DND-41 (cell line): ENCODE results near the gene MVB12B.

Source experiments
- ATAC-seq: fragments of 200-7000 bp; cut with Tn5 transposase; 3 replicates; pipeline ENCODE4 v1.9.1; 2021; ENCODE audit warnings: low read depth; ENCODE audit not compliant: insufficient read depth
- DNase-seq: peaks from one replicate; pipeline ENCODE4 v3.0.0-alpha.2; 2020
- H2AFZ ChIP-seq: 2 replicates; pipeline ENCODE4 v1.6.0; 2012; ENCODE audit warnings: low read depth, low read length
- H3K27ac ChIP-seq: 2 replicates; pipeline ENCODE4 v1.5.1; 2012; ENCODE audit warnings: low read length, inconsistent platforms
- H3K27me3 ChIP-seq: fragments of 200-600 bp; sonication (generic); 2 replicates; pipeline ENCODE4 v1.6.0; 2012; ENCODE audit warnings: low read length, mild to moderate bottlenecking, inconsistent platforms; ENCODE audit not compliant: insufficient read depth, poor library complexity
- H3K36me3 ChIP-seq: 2 replicates; pipeline ENCODE4 v1.5.1; 2012; ENCODE audit warnings: low read length, inconsistent platforms; ENCODE audit not compliant: insufficient read depth
- H3K4me1 ChIP-seq: 2 replicates; pipeline ENCODE4 v1.5.1; 2012; ENCODE audit warnings: mild to moderate bottlenecking, low read length; ENCODE audit not compliant: insufficient read depth
- H3K4me2 ChIP-seq: 2 replicates; pipeline ENCODE4 v1.6.0; 2012; ENCODE audit warnings: mild to moderate bottlenecking, moderate library complexity, low read length, inconsistent platforms; ENCODE audit not compliant: insufficient read depth
- H3K4me3 ChIP-seq, 2 experiments: fragments of 200-600 bp in 1 of 2; shearing (Covaris generic) in 1 of 2; 2 replicates each; pipeline ENCODE4 v1.5.1; 2012 to 2016; ENCODE audit warnings: inconsistent platforms in 2 of 2, low read length in 2 of 2, mild to moderate bottlenecking in 2 of 2, low read depth in 1 of 2, moderate library complexity in 1 of 2
- H3K79me2 ChIP-seq: 2 replicates; pipeline ENCODE4 v1.6.0; 2012; ENCODE audit warnings: low read length, inconsistent platforms; ENCODE audit not compliant: insufficient read depth
- H3K9ac ChIP-seq: 2 replicates; pipeline ENCODE4 v1.6.0; 2012; ENCODE audit warnings: low read depth, mild to moderate bottlenecking, inconsistent platforms, low read length, moderate library complexity
- H3K9me3 ChIP-seq: 2 replicates; pipeline ENCODE4 v1.5.1; 2012; ENCODE audit warnings: low read length, moderate library complexity, mild to moderate bottlenecking, inconsistent platforms; ENCODE audit not compliant: insufficient read depth, severe bottlenecking
- H4K20me1 ChIP-seq: 2 replicates; pipeline ENCODE4 v1.6.0; 2012; ENCODE audit warnings: low read length; ENCODE audit not compliant: insufficient read depth
- CTCF ChIP-seq: IDR thresholded peaks from 2 replicates; pipeline ENCODE4 v1.5.1; 2012; ENCODE audit warnings: borderline replicate concordance, low read length, moderate library complexity, mild to moderate bottlenecking; ENCODE audit not compliant: poor library complexity, severe bottlenecking; ENCODE audit errors: extremely low read depth
- EZH2 ChIP-seq: IDR thresholded peaks from 3 replicates; pipeline ENCODE4 v1.6.1; 2012; ENCODE audit warnings: borderline replicate concordance, low read depth, mild to moderate bottlenecking, moderate library complexity, low read length, inconsistent platforms; ENCODE audit not compliant: severe bottlenecking

Gene MVB12B

GRCh38 chr9:126373241-126373640 is 46.6 kb downstream of the MVB12B start:
- TF ChIP-seq EZH2: no peak
- no peak for TF ChIP-seq CTCF
- DNase-seq: no peak
- no peaks in the 10 kb centered on the region for H3K9me3 ChIP-seq
- no peak overlapping the region for H3K27ac ChIP-seq
- H4K20me1 ChIP-seq: peaks cover 8% of the 10 kb centered on the region; the same call in 1 of the 2 replicates
- no peak overlapping the region for H2AFZ ChIP-seq
- H3K79me2 ChIP-seq: no peaks in the 10 kb centered on the region
- no peak overlapping the region for H3K9ac ChIP-seq
- peaks cover 10% of the 10 kb centered on the region for H3K4me1 ChIP-seq
- ATAC-seq: no peak
- H3K36me3 ChIP-seq: no peaks in the 10 kb centered on the region
- no peak overlapping the region for H3K4me2 ChIP-seq
- no peaks in the 10 kb centered on the region for H3K27me3 ChIP-seq
- no peak overlapping the region for H3K4me3 ChIP-seq

GRCh38 chr9:126374366-126374781 is 47.7 kb downstream of the MVB12B start:
- H3K79me2 ChIP-seq: no peaks in the 10 kb centered on the region
- H2AFZ ChIP-seq: no peak overlapping the region
- H3K27me3 ChIP-seq: no peaks in the 10 kb centered on the region
- no peak overlapping the region for H3K27ac ChIP-seq
- no peaks in the 10 kb centered on the region for H3K9me3 ChIP-seq
- no peak overlapping the region for H3K4me3 ChIP-seq
- no peak overlapping the region for H3K9ac ChIP-seq
- no peaks in the 10 kb centered on the region for H3K36me3 ChIP-seq
- DNase-seq (no peak), ATAC-seq (no peak)
- H4K20me1 ChIP-seq: peaks cover 8% of the 10 kb centered on the region; the same call in 1 of the 2 replicates
- peaks cover 10% of the 10 kb centered on the region for H3K4me1 ChIP-seq
- TF ChIP-seq CTCF (no peak), EZH2 (no peak)
- no peak overlapping the region for H3K4me2 ChIP-seq

GRCh38 chr9:126375386-126375785 is 48.8 kb downstream of the MVB12B start:
- Histone ChIP-seq H2AFZ (no peak overlapping the region), H3K9me3 (no peaks in the 10 kb centered on the region), H3K36me3 (no peaks in the 10 kb centered on the region), H3K4me1 (peaks cover 10% of the 10 kb centered on the region), H3K4me2 (no peak overlapping the region), H3K4me3 (no peak overlapping the region), H4K20me1 (peaks cover 8% of the 10 kb centered on the region; the same call in 1 of the 2 replicates), H3K9ac (no peak overlapping the region), H3K27ac (no peak overlapping the region), H3K27me3 (no peaks in the 10 kb centered on the region), H3K79me2 (no peaks in the 10 kb centered on the region)
- DNase-seq (peak; percentile 39), ATAC-seq (peak; percentile 85)
- TF ChIP-seq EZH2 (no peak), CTCF (no peak)
